RWPE2 (cell line): Measurements from ENCODE around the gene ACSF3.
A peak's percentile ranks its signal among the peaks of the same experiment; 100 is the strongest.

Experiments
- ATAC-seq: fragments of 200-7000 bp; cut with Tn5 transposase; 3 replicates; pipeline ENCODE4 v1.9.1; 2021; ENCODE audit warnings: low read depth
- DNase-seq: peaks from one replicate; pipeline ENCODE4 v3.0.0-alpha.2; 2020; ENCODE audit warnings: low spot score
- H3K27ac ChIP-seq: fragments of 450-650 bp; 2 replicates; pipeline ENCODE4 v1.5.1; 2017; ENCODE audit warnings: mild to moderate bottlenecking; ENCODE audit not compliant: poor library complexity, severe bottlenecking
- H3K27me3 ChIP-seq: fragments of 250-450 bp; sonication (Bioruptor Pico); 2 replicates; pipeline ENCODE4 v1.5.1; 2021; ENCODE audit warnings: mild to moderate bottlenecking, moderate library complexity; ENCODE audit not compliant: insufficient read depth, poor library complexity, severe bottlenecking
- H3K36me3 ChIP-seq: fragments of 250-450 bp; sonication (Bioruptor Pico); 2 replicates; pipeline ENCODE4 v1.5.1; 2020; ENCODE audit warnings: low read depth, mild to moderate bottlenecking, moderate library complexity
- H3K4me1 ChIP-seq: fragments of 250-450 bp; sonication (Bioruptor Pico); 2 replicates; pipeline ENCODE4 v1.5.1; 2021; ENCODE audit warnings: mild to moderate bottlenecking, moderate library complexity; ENCODE audit not compliant: insufficient read depth, poor library complexity, severe bottlenecking
- H3K4me3 ChIP-seq: fragments of 250-450 bp; sonication (Bioruptor Pico); 2 replicates; pipeline ENCODE4 v1.5.1; 2021; ENCODE audit warnings: mild to moderate bottlenecking, moderate library complexity; ENCODE audit not compliant: severe bottlenecking
- H3K9me3 ChIP-seq: fragments of 250-450 bp; sonication (Bioruptor Pico); 2 replicates; pipeline ENCODE4 v1.5.1; 2021; ENCODE audit warnings: mild to moderate bottlenecking, moderate library complexity; ENCODE audit not compliant: severe bottlenecking
- TF ChIP-seq, protein P1 (sequence below): fragments of 450-650 bp; IDR thresholded peaks from one replicate; pipeline ENCODE4 v1.5.1; 2017; ENCODE audit warnings: mild to moderate bottlenecking, moderate library complexity; ENCODE audit not compliant: poor library complexity, severe bottlenecking

The ACSF3 gene

DNA sequence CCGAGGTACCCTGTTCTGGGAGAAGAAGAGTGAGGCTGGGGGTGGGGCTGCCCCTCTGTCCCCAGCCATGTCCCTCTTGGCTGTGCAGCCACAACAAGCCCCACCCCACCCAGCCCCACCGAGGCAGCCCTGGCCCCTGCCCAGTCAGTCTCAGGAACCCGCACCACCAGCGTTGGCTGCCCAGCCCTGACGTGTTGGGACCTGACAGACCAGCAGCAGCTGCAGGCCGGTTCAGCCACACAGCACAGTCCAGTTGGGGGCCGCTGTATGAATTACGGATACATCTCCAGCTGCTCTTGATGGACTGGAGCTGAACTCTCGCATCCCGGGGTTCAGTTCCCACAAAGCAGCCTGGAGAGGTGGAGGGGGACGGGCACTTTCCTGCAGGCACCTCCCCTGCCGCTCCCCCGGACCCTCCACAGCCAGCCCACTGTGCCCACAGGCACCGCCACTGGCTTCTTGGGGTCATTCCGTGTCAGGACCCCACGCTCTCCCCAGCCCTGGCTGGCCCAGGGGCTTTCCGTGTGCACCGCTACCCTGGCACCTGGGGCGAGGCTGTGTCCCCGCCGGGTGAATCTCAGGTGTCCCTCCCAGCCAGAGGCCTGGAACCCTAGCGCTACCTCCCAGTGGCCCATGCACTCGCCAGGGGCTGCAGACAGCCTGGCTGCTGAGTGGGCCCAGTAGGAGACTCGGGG, 84.9 kb downstream of the ACSF3 start:
- Histone ChIP-seq H3K4me3 (no peak overlapping the region), H3K36me3 (no peaks in the 10 kb centered on the region), H3K27me3 (no peaks in the 10 kb centered on the region), H3K27ac (no peak overlapping the region), H3K4me1 (no peaks in the 10 kb centered on the region), H3K9me3 (no peaks in the 10 kb centered on the region)
- DNase-seq, result no peak
- peak; percentile 68 for ATAC-seq
- TF ChIP-seq, protein P1, sequence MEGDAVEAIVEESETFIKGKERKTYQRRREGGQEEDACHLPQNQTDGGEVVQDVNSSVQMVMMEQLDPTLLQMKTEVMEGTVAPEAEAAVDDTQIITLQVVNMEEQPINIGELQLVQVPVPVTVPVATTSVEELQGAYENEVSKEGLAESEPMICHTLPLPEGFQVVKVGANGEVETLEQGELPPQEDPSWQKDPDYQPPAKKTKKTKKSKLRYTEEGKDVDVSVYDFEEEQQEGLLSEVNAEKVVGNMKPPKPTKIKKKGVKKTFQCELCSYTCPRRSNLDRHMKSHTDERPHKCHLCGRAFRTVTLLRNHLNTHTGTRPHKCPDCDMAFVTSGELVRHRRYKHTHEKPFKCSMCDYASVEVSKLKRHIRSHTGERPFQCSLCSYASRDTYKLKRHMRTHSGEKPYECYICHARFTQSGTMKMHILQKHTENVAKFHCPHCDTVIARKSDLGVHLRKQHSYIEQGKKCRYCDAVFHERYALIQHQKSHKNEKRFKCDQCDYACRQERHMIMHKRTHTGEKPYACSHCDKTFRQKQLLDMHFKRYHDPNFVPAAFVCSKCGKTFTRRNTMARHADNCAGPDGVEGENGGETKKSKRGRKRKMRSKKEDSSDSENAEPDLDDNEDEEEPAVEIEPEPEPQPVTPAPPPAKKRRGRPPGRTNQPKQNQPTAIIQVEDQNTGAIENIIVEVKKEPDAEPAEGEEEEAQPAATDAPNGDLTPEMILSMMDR, result no peak

GRCh38 chr16:89179148-89179484, 85.5 kb downstream of the ACSF3 start:
- Histone ChIP-seq H3K36me3 (no peaks in the 10 kb centered on the region), H3K4me1 (no peaks in the 10 kb centered on the region), H3K27me3 (no peaks in the 10 kb centered on the region), H3K27ac (no peak overlapping the region), H3K4me3 (no peak overlapping the region), H3K9me3 (no peaks in the 10 kb centered on the region)
- DNase-seq (no peak), ATAC-seq (no peak)
- TF ChIP-seq, protein P1, result no peak

DNA sequence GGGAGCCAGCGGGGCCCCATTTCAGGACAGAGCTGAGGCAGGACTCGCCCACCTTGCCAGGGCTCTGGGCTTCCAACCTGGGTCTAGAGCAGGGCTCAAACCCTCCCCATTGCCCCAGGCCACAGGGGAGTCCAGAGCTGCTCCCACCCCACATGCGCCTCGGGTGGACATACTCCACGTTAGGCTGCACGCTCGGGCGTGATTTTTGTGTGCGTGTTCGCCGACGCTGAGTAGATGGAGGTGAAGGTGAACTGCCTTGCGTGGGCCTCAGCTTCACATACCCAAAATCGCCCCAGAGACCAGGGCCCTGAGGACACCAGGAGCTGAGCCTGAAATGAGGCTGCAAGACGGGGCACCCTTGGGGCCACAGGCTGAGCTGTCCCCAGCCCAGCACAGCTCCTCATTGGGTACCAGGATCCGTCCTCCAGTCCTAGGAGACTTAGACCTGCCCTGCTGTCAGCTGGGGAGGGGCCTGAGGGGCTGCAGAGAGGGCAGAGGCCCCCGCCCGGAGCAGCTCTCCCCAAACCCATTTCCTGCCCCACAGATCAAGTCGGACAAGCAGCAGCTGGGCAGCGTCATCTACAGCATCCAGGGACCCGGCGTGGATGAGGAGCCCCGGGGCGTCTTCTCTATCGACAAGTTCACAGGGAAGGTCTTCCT, 86.1 kb downstream of the ACSF3 start:
- TF ChIP-seq, protein P1, result no peak
- ATAC-seq, result no peak
- no peak for DNase-seq
- H3K4me3 ChIP-seq, result no peak overlapping the region
- no peaks in the 10 kb centered on the region for H3K36me3 ChIP-seq
- H3K9me3 ChIP-seq, result no peaks in the 10 kb centered on the region
- H3K27ac ChIP-seq, result no peak overlapping the region
- no peaks in the 10 kb centered on the region for H3K4me1 ChIP-seq
- no peaks in the 10 kb centered on the region for H3K27me3 ChIP-seq

DNA sequence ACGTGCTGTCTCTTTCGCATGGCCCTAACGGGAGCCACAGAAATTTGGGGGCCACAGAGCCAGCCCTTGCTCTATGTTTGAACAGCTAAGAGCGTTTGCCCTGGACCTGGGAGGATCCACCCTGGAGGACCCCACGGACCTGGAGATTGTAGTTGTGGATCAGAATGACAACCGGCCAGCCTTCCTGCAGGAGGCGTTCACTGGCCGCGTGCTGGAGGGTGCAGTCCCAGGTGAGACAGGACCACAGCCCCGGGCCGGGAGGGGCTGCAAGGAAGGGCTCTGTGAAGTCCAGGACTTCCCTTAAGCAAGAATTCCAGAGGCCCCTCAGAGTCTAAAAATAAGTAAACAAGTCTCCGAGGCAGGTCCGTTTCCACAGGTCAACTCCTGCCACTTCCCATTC, 89.8 kb downstream of the ACSF3 start:
- no peaks in the 10 kb centered on the region for H3K36me3 ChIP-seq
- no peak overlapping the region for H3K27ac ChIP-seq
- H3K9me3 ChIP-seq, result no peaks in the 10 kb centered on the region
- ATAC-seq (no peak), DNase-seq (no peak)
- H3K27me3 ChIP-seq, result no peaks in the 10 kb centered on the region
- H3K4me3 ChIP-seq, result no peak overlapping the region
- TF ChIP-seq, protein P1, result no peak
- no peaks in the 10 kb centered on the region for H3K4me1 ChIP-seq
